Kidney (tissue), 14 donors: ENCODE measurements around the gene TAF6. TPM values are rescaled to one million over a fixed set of nuclear protein-coding genes. Genes with fewer than 3 reads are reported as not detected.
A peak's percentile ranks its signal among the peaks of the same experiment; 100 is the strongest.

Experiments
- DNase-seq, 5 donors: peaks; one replicate each; pipeline ENCODE4 v3.0.0-alpha.2; 2013 to 2020
- FAIRE-seq: peaks from 2 replicates; lab custom pipeline; 2012; peaks lifted over from hg19 to GRCh38; lab: Jason Lieb, UNC
- H3K27ac ChIP-seq, 2 donors: one replicate each; pipeline ENCODE4 v1.7.0; 2013; ENCODE audit warnings: low read depth in 2 of 2, low read length in 2 of 2, inconsistent platforms in 1 of 2
- H3K27me3 ChIP-seq: one replicate; pipeline ENCODE4 v1.7.1; 2013; ENCODE audit warnings: low read length, inconsistent platforms; ENCODE audit not compliant: control insufficient read depth, insufficient read depth
- H3K36me3 ChIP-seq, 3 donors: one replicate each; pipeline versions ENCODE4 v1.7.0 to v1.7.1; 2013; ENCODE audit warnings: low read length in 3 of 3, control low read depth in 1 of 3, inconsistent platforms in 1 of 3; ENCODE audit not compliant: insufficient read depth in 3 of 3, control insufficient read depth in 2 of 3
- H3K4me1 ChIP-seq, 3 donors: one replicate each; pipeline versions ENCODE4 v1.7.0 to v1.7.1; 2013; ENCODE audit warnings: low read length in 3 of 3, inconsistent platforms in 1 of 3, low read depth in 1 of 3; ENCODE audit not compliant: control insufficient read depth in 2 of 3, insufficient read depth in 2 of 3
- H3K4me3 ChIP-seq, 3 donors: one replicate each; pipeline versions ENCODE4 v1.7.0 to v1.8.1; 2013; ENCODE audit warnings: low read length in 3 of 3, control low read depth in 1 of 3, inconsistent platforms in 1 of 3
- H3K9ac ChIP-seq, 3 donors: one replicate each; pipeline versions ENCODE4 v1.7.0 to v1.7.1; 2013; ENCODE audit warnings: low read length in 3 of 3, control low read depth in 1 of 3, inconsistent platforms in 1 of 3
- H3K9me3 ChIP-seq, 3 donors: one replicate each; pipeline versions ENCODE4 v1.7.0 to v1.7.1; 2013; ENCODE audit warnings: low read length in 3 of 3, control low read depth in 1 of 3, inconsistent platforms in 1 of 3; ENCODE audit not compliant: control insufficient read depth in 2 of 3, insufficient read depth in 1 of 3
- CTCF ChIP-seq: IDR thresholded peaks from 3 replicates; pipeline ENCODE4 v1.5.1; 2012; ENCODE audit warnings: mild to moderate bottlenecking, moderate library complexity, borderline replicate concordance; ENCODE audit not compliant: insufficient read depth; ENCODE audit errors: extremely low read depth
- intact Hi-C: fragments of 100-400 bp; cut with DNase I; formaldehyde crosslinking; loops from one replicate; pipeline ENCODE4 v1.11.1; 2022
- polyA plus RNA-seq: library from polyadenylated mRNA; stranded (reverse); fragments of 350-450 nt; fragmentation: Illumina TruSeq; extraction: RNeasy Lipid Tissue Mini Kit (QIAGEN cat#74804); gene quantifications from one replicate; pipeline ENCODE4 v1.2.3, GENCODE V29; 2014; ENCODE audit warnings: low read depth, low replicate concordance; ENCODE audit not compliant: insufficient read depth
- total RNA-seq: library from RNA; stranded (reverse); fragmentation: NEBNext Ultra II Directional; extraction: Animal tissue kit (Norgen Biotek cat#: 25700); gene quantifications from one replicate; pipeline ENCODE4 v1.2.1, GENCODE V29; 2021
- donor health status: control.
- donor health status: control.
- donor health status: control.
- donor health status: control.
- donor health status: control.
- donor health status: DM: yes; HTN: yes; CAD: no.
- donor health status: Normal renal cell carcinoma (clear cell type).

TAF6 gene
- total and polyA plus RNA-seq, 2 donors from 2014 or later: 41.3 to 62.7 TPM

- FAIRE-seq: no peak
- H3K9ac ChIP-seq: no peak overlapping the region
- H3K9me3 ChIP-seq: no peaks in the 10 kb centered on the region
- no peak overlapping the region for H3K27ac ChIP-seq
- DNase-seq: no peak
- H3K36me3 ChIP-seq: peaks cover 2 to 3% (median 3%) of the 10 kb centered on the region in 3 donors
- intact Hi-C loops: no loop called here
- H3K4me3 ChIP-seq: no peak overlapping the region
- no peak for TF ChIP-seq CTCF
- H3K4me1 ChIP-seq: peaks cover 2 to 15% (median 9%) of the 10 kb centered on the region in 3 donors
- no peaks in the 10 kb centered on the region for H3K27me3 ChIP-seq
Observed at GRCh38 chr7:100085515-100085914, 33.6 kb downstream of the TAF6 start.

- no peak for TF ChIP-seq CTCF
- no peak for FAIRE-seq
- Histone ChIP-seq H3K4me3 (peak overlapping the region in 1 of 3 donors; percentile 98), H3K36me3 (peaks cover 0 to 8% (median 4%) of the 10 kb centered on the region in 3 donors), H3K9ac (no peak overlapping the region), H3K27me3 (no peaks in the 10 kb centered on the region), H3K27ac (peak overlapping the region; percentile 36 to 60), H3K4me1 (peaks cover 2 to 21% (median 10%) of the 10 kb centered on the region in 3 donors), H3K9me3 (no peaks in the 10 kb centered on the region)
- intact Hi-C loops: no loop called here
- DNase-seq: no peak
Observed at GRCh38 chr7:100082978-100083377, 36.2 kb downstream of the TAF6 start.

DNA sequence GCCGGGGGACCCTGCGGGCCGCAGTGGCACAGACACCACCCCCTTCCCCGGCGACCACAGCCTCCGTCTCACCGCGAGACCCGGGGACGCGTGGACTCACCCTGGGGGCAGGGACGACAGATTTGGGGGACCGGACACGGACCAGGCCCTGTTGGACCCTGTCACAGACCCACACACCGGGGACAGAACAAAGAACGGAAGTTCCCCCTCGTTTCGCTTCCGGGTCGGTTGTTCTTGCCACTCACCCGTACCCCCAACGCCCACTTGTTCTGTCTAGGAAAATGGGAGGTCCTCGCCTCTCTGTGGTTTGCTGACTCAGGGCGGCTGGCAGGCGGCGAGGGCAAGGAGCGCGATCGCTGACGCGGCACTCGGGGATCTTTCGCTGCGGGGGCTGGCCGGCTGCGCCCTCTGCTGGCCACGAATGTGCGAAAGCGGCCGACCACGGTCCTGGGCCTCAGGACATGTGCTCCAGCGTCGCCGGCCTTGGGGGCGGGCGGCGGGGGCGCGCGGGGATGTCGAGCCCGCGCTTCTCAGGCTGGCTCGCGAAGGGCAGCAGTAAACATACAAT lies 37.5 kb downstream of the TAF6 start, which contains the start of gene ZNF3:
Gene ZNF3, minus strand, starts transcription at position 189 of the 568 bp plus-strand sequence. CDS start 4,366 bp downstream, outside the sequence.
- Histone ChIP-seq H3K36me3 (peaks cover 0 to 11% (median 4%) of the 10 kb centered on the region in 3 donors), H3K27me3 (no peaks in the 10 kb centered on the region), H3K9me3 (peaks cover 0 to 3% (median 0%) of the 10 kb centered on the region in 3 donors), H3K4me1 (peaks cover 2 to 21% (median 10%) of the 10 kb centered on the region in 3 donors), H3K9ac (peak within 1 kb of the TSS; percentile 87 to 96 (median 96)), H3K27ac (peak within 1 kb of the TSS; percentile 71 to 81), H3K4me3 (peak within 1 kb of the TSS; percentile 97 to 98 (median 98))
- FAIRE-seq: peak; percentile 85
- peak; percentile 92 for TF ChIP-seq CTCF
- peak; percentile 99 to 100 (median 100) for DNase-seq
- intact Hi-C loops: no loop called here
